ENCODE results near the gene STON2.

DNA sequence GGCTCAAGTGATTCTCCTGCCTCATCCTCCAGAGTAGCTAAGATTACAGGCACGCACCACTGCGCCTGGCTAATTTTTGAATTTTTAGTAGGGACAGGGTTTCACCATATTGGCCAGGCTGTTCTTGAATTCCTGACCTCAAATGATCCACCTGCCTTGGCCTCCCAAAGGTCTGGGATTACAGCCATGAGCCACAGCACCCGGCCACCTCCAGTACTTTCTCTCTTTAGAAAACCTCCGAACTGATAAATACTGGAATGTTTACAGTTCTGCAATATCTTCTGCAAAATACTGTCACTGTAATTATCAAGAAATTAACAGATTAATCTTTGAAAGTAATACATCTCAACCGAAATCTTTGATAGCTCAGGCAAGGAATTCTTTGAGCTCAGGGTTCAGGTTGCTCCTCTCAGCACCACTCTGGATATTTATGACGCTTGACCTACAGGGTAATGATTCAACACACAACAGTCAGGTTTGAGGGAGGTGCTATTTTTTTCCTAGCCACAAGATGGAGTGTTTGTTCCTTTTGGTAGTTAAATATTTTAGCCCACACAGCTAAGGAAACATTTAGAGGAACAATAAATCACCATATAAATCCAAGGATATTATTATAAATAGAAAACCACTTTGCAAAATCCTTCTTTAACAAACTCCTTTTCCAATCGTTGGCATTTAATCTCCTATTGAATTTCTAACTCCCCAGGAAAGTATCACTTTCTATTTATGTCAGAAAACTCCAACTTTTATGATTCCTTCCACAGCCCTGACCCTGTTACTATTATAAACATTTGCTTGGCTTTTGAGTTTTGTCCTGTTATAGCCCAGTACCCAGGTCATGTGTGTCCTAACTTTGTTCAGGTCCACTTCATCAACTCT is 130.8 kb downstream of the STON2 start:
- TF ChIP-seq POLR2A (IDR thresholded peaks at IDR 0.05; ENCODE audit: low read length): no peak
- no peak for TF ChIP-seq MAFK (IDR thresholded peaks at IDR 0.05; ENCODE audit: partially characterized antibody)

Measured in A549 (cell line).